ENCODE measurements around the gene TRPM8.

The TRPM8 gene

GRCh38 chr2:233974530-233975071 lies 57.4 kb downstream of the TRPM8 start:
- peak; percentile 57 for DNase-seq (ENCODE audit: low read depth, low spot score)

GRCh38 chr2:233976087-233976486 lies 58.9 kb downstream of the TRPM8 start:
- no peak for DNase-seq (ENCODE audit: low read depth, low spot score)

- peak; percentile 14 for DNase-seq (ENCODE audit: low read depth, low spot score)
Observed at GRCh38 chr2:233976690-233977294, 59.6 kb downstream of the TRPM8 start.

GRCh38 chr2:233977296-233977837 lies 60.2 kb downstream of the TRPM8 start:
- DNase-seq (ENCODE audit: low read depth, low spot score): peak; percentile 7

GRCh38 chr2:233979748-233980147 lies 62.6 kb downstream of the TRPM8 start:
- no peak for DNase-seq (ENCODE audit: low read depth, low spot score)

- DNase-seq (ENCODE audit: low read depth, low spot score): no peak
Observed at GRCh38 chr2:233980955-233981561, 63.9 kb downstream of the TRPM8 start.

GRCh38 chr2:233981574-233982420 lies 64.6 kb downstream of the TRPM8 start:
- DNase-seq (ENCODE audit: low read depth, low spot score): no peak

GRCh38 chr2:233982421-233983121 lies 65.4 kb downstream of the TRPM8 start:
- no peak for DNase-seq (ENCODE audit: low read depth, low spot score)

GRCh38 chr2:233983445-233983844 lies 66.3 kb downstream of the TRPM8 start:
- DNase-seq (ENCODE audit: low read depth, low spot score): no peak

- no peak for DNase-seq (ENCODE audit: low read depth, low spot score)
Observed at GRCh38 chr2:233988581-233988980, 71.4 kb downstream of the TRPM8 start.

GRCh38 chr2:233989221-233989858 lies 72.2 kb downstream of the TRPM8 start:
- no peak for DNase-seq (ENCODE audit: low read depth, low spot score)

- DNase-seq (ENCODE audit: low read depth, low spot score): no peak
Observed at GRCh38 chr2:233990261-233990798, 73.2 kb downstream of the TRPM8 start.

- no peak for DNase-seq (ENCODE audit: low read depth, low spot score)
Observed at GRCh38 chr2:233991196-233991595, 74.0 kb downstream of the TRPM8 start.

GRCh38 chr2:233992513-233993217 lies 75.5 kb downstream of the TRPM8 start:
- no peak for DNase-seq (ENCODE audit: low read depth, low spot score)

- DNase-seq (ENCODE audit: low read depth, low spot score): no peak
Observed at GRCh38 chr2:233993461-233993860, 76.3 kb downstream of the TRPM8 start.

GRCh38 chr2:233994151-233994550 lies 77.0 kb downstream of the TRPM8 start:
- DNase-seq (ENCODE audit: low read depth, low spot score): no peak

- no peak for DNase-seq (ENCODE audit: low read depth, low spot score)
Observed at GRCh38 chr2:233996000-233996399, 78.8 kb downstream of the TRPM8 start.

- DNase-seq (ENCODE audit: low read depth, low spot score): no peak
Observed at GRCh38 chr2:233996461-233996860, 79.3 kb downstream of the TRPM8 start.

- no peak for DNase-seq (ENCODE audit: low read depth, low spot score)
Observed at GRCh38 chr2:233997707-233998106, 80.5 kb downstream of the TRPM8 start.

- peak; percentile 85 for DNase-seq (ENCODE audit: low read depth, low spot score)
Observed at GRCh38 chr2:233999182-233999581, 82.0 kb downstream of the TRPM8 start.

Data from ELF-1 (cell line).